Panc1 (cell line): Measurements from ENCODE around the gene ASPHD1. TPM values are rescaled to one million over a fixed set of nuclear protein-coding genes. Genes with fewer than 3 reads are reported as not detected.

ENCODE experiments used
- ATAC-seq: fragments of 200-7000 bp; cut with Tn5 transposase; 2 replicates; pipeline ENCODE4 v1.9.1; 2020; ENCODE audit warnings: mild to moderate bottlenecking, moderate library complexity
- BruUV-seq: library from RNA; stranded (reverse); fragments of 400-500 nt; replicated peaks from 2 replicates; lab custom pipeline; 2021; lab: Mats Ljungman, UMichigan
- CTCF ChIA-PET: fragments of 300-600 bp; sonication (Branson Sonifier 250); formaldehyde crosslinking; loops from one replicate; lab custom pipeline; 2022; ENCODE audit warnings: antibody characterized with exemption; lab: Charles Lee
- POLR2A ChIA-PET: fragments of 300-600 bp; sonication (Branson Sonifier 250); formaldehyde crosslinking; loops from one replicate; lab custom pipeline; 2022; ENCODE audit warnings: antibody characterized with exemption; lab: Charles Lee
- DNase-seq: peaks from one replicate; pipeline ENCODE4 v3.0.0-alpha.2; 2010; ENCODE audit warnings: low read depth, low spot score
- H3K27ac ChIP-seq: 2 replicates; pipeline ENCODE4 v1.5.1; 2011; ENCODE audit warnings: mild to moderate bottlenecking, low read length, inconsistent platforms
- H3K27me3 ChIP-seq: fragments of 200-500 bp; sonication (Bioruptor generic); 2 replicates; pipeline ENCODE4 v1.6.0; 2014; ENCODE audit warnings: low read length, inconsistent platforms; ENCODE audit not compliant: control insufficient read depth, insufficient read depth
- H3K36me3 ChIP-seq: fragments of 200-500 bp; sonication (Bioruptor generic); 2 replicates; pipeline ENCODE4 v1.5.1; 2014; ENCODE audit warnings: inconsistent platforms, mild to moderate bottlenecking, low read length, moderate library complexity; ENCODE audit not compliant: control insufficient read depth, insufficient read depth
- H3K4me1 ChIP-seq: 2 replicates; pipeline ENCODE4 v1.5.1; 2011; ENCODE audit warnings: inconsistent platforms, mild to moderate bottlenecking, low read length, moderate library complexity; ENCODE audit not compliant: control insufficient read depth, insufficient read depth
- H3K4me3 ChIP-seq, 2 experiments: 2 replicates each; pipeline ENCODE4 v1.5.1; 2011 to 2012; ENCODE audit warnings: low read depth in 2 of 2, low read length in 2 of 2, mild to moderate bottlenecking in 2 of 2, inconsistent platforms in 1 of 2, moderate library complexity in 1 of 2
- H3K9me3 ChIP-seq: fragments of 200-500 bp; sonication (Bioruptor generic); 2 replicates; pipeline ENCODE4 v1.5.1; 2014; ENCODE audit warnings: low read depth, mild to moderate bottlenecking, inconsistent platforms, low read length, moderate library complexity; ENCODE audit not compliant: control insufficient read depth, insufficient read depth
- POLR2AphosphoS5 ChIP-seq: IDR thresholded peaks from 2 replicates; pipeline ENCODE4 v1.6.1; 2012; ENCODE audit warnings: mild to moderate bottlenecking, low read depth, low read length, moderate library complexity
- SIN3A ChIP-seq: IDR thresholded peaks from 2 replicates; pipeline ENCODE4 v1.6.1; 2012; ENCODE audit warnings: low read depth, mild to moderate bottlenecking, low read length, moderate library complexity, borderline replicate concordance; ENCODE audit not compliant: insufficient read depth
- TCF7L2 ChIP-seq: IDR thresholded peaks from 2 replicates; pipeline ENCODE4 v1.6.1; 2011; ENCODE audit warnings: mild to moderate bottlenecking, low read depth, low read length, inconsistent platforms
- in situ Hi-C: cut with HindIII; loops from 2 replicates; pipeline ENCODE4 v1.10.0; 2016; ENCODE audit warnings: low sequenced_read_pairs, low pct_unique_long_range_greater_than_20kb
- intact Hi-C: fragments of 100-400 bp; cut with micrococcal nuclease; formaldehyde crosslinking; loops from one replicate; pipeline ENCODE4 v1.10.0; 2022; ENCODE audit not compliant: unreplicated experiment
- total RNA-seq: library from RNA; stranded (reverse); gene quantifications from one replicate; pipeline ENCODE4 v1.2.1, GENCODE V29; 2021; ENCODE audit not compliant: unreplicated experiment
- TF ChIP-seq, protein P1 (sequence below), 2 experiments: IDR thresholded peaks; 2 replicates each; pipeline ENCODE4 v1.6.1; 2011 to 2012; ENCODE audit warnings: low read depth in 2 of 2, control low read depth in 1 of 2, low read length in 1 of 2, mild to moderate bottlenecking in 1 of 2, moderate library complexity in 1 of 2; ENCODE audit not compliant: insufficient read depth in 1 of 2
- TF ChIP-seq, protein P2 (sequence below): fragments of 450-650 bp; IDR thresholded peaks from 2 replicates; pipeline ENCODE4 v1.5.1; 2017; ENCODE audit warnings: mild to moderate bottlenecking

The ASPHD1 gene
- total RNA-seq, 1 experiment from 2014 or later: 87.0 TPM

DNA sequence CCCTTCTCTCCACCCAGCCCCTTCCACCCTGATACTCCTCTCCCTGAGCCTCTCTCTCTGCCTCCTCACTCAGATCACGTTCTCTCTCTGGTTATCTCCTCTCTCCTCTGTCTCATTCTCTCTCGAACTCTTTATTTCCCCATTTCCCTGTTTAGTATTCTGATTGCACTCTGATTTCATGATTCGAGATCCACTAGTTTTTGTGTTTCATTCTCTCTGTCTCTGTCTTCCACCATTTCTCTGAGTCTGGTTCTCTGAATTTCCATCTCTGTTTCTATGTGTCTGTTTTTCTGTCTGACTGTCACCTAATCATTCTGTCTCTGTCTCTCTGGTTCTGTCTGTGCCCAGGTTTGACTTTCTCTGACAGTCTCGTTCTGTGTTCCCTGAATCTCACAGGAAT, 3.0 kb upstream of the ASPHD1 start:
- CTCF ChIA-PET: no interaction called here
- no peaks in the 10 kb centered on the region for H3K36me3 ChIP-seq
- ATAC-seq (no peak), DNase-seq (no peak)
- TF ChIP-seq, protein P1, sequence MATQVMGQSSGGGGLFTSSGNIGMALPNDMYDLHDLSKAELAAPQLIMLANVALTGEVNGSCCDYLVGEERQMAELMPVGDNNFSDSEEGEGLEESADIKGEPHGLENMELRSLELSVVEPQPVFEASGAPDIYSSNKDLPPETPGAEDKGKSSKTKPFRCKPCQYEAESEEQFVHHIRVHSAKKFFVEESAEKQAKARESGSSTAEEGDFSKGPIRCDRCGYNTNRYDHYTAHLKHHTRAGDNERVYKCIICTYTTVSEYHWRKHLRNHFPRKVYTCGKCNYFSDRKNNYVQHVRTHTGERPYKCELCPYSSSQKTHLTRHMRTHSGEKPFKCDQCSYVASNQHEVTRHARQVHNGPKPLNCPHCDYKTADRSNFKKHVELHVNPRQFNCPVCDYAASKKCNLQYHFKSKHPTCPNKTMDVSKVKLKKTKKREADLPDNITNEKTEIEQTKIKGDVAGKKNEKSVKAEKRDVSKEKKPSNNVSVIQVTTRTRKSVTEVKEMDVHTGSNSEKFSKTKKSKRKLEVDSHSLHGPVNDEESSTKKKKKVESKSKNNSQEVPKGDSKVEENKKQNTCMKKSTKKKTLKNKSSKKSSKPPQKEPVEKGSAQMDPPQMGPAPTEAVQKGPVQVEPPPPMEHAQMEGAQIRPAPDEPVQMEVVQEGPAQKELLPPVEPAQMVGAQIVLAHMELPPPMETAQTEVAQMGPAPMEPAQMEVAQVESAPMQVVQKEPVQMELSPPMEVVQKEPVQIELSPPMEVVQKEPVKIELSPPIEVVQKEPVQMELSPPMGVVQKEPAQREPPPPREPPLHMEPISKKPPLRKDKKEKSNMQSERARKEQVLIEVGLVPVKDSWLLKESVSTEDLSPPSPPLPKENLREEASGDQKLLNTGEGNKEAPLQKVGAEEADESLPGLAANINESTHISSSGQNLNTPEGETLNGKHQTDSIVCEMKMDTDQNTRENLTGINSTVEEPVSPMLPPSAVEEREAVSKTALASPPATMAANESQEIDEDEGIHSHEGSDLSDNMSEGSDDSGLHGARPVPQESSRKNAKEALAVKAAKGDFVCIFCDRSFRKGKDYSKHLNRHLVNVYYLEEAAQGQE (IDR thresholded peaks at IDR 0.05; ENCODE audit: insufficient read depth in 1 of 2, low read depth in 2 of 2, low read length in 1 of 2): no peak
- TF ChIP-seq TCF7L2 (no peak), SIN3A (no peak), POLR2AphosphoS5 (no peak)
- TF ChIP-seq, protein P2, sequence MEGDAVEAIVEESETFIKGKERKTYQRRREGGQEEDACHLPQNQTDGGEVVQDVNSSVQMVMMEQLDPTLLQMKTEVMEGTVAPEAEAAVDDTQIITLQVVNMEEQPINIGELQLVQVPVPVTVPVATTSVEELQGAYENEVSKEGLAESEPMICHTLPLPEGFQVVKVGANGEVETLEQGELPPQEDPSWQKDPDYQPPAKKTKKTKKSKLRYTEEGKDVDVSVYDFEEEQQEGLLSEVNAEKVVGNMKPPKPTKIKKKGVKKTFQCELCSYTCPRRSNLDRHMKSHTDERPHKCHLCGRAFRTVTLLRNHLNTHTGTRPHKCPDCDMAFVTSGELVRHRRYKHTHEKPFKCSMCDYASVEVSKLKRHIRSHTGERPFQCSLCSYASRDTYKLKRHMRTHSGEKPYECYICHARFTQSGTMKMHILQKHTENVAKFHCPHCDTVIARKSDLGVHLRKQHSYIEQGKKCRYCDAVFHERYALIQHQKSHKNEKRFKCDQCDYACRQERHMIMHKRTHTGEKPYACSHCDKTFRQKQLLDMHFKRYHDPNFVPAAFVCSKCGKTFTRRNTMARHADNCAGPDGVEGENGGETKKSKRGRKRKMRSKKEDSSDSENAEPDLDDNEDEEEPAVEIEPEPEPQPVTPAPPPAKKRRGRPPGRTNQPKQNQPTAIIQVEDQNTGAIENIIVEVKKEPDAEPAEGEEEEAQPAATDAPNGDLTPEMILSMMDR: no peak
- H3K27ac ChIP-seq: no peak overlapping the region
- no peak overlapping the region for H3K4me3 ChIP-seq
- H3K4me1 ChIP-seq: peaks cover 5% of the 10 kb centered on the region; the same call in 1 of the 2 replicates
- intact Hi-C loops (no loop called here), in situ Hi-C loops (no loop called here)
- H3K27me3 ChIP-seq: no peaks in the 10 kb centered on the region
- BruUV-seq: no TSS peak
- no peaks in the 10 kb centered on the region for H3K9me3 ChIP-seq
- POLR2A ChIA-PET: no interaction called here

DNA sequence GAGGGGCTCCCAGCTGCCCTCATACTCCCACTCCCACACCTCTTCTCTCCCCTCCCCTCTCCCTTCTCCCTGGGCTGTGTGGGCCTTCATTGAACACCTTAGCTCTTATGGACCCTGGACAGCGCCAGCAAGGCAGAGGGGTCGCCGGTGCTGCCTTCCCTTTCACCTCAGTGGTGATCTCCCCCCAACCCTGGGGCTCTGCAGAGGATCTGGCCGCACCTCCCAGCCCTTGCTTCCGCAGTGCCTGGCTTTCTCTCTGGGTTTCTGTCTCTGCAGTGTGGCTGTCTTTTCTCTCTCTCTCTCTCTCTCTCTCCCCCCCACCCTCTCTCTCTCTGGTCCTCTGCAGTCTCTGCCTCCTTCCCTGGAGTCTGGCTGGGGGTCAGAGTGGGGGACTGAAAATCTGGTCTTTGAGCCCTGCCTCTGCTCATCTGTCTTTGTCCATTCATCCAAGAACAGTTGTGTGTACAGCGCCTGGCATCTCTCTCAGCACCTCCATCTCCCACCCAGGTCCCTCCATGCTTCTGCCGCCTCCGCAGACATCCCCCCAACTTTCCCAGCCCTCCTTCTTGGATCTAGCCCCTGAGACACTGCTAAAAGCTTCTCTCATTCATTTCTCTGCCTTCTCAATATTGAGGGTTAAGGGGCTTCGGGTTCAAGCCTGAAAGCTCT, 2.0 kb upstream of the ASPHD1 start:
- BruUV-seq: no TSS peak
- in situ Hi-C loops: no loop called here
- Histone ChIP-seq H3K27ac (peak overlapping the region; percentile 71), H3K4me3 (peak overlapping the region; percentile 48 to 71), H3K27me3 (no peaks in the 10 kb centered on the region), H3K36me3 (no peaks in the 10 kb centered on the region), H3K4me1 (peaks cover 5% of the 10 kb centered on the region; the same call in 1 of the 2 replicates), H3K9me3 (no peaks in the 10 kb centered on the region)
- POLR2A ChIA-PET: interaction anchor here (0.7 kb wide), 1 partner anchor 62 kb away, joined by 5 read pairs; no protein-coding TSS in a partner anchor
- CTCF ChIA-PET: no interaction called here
- intact Hi-C loops: no loop called here
- DNase-seq: no peak
- no peak for ATAC-seq
- TF ChIP-seq, protein P2: no peak
- TF ChIP-seq, protein P1 (IDR thresholded peaks at IDR 0.05; ENCODE audit: insufficient read depth in 1 of 2, low read depth in 2 of 2, low read length in 1 of 2): peak; percentile 79 to 84
- TF ChIP-seq TCF7L2 (no peak), SIN3A (no peak)
